Stomach (tissue), 9 donors: ENCODE results near the gene EEF1AKMT1. TPM values are rescaled to one million over a fixed set of nuclear protein-coding genes. Genes with fewer than 3 reads are reported as not detected.

Source experiments
- DNase-seq, 2 donors: peaks; one replicate each; pipeline versions ENCODE4 v3.0.0 to v3.0.0-alpha.2; 2013 to 2019
- H3K27ac ChIP-seq, 5 donors: fragments of 200-600 bp in 4 of 5; sonication (generic) in 4 of 5; one replicate each; pipeline ENCODE4 v1.5.1; 2013 to 2019; ENCODE audit warnings: mild to moderate bottlenecking in 1 of 5, moderate library complexity in 1 of 5
- H3K27me3 ChIP-seq, 3 donors: fragments of 200-600 bp; sonication (generic); one replicate each; pipeline ENCODE4 v1.5.1; 2017 to 2019; ENCODE audit warnings: mixed run types in 1 of 3
- H3K36me3 ChIP-seq, 4 donors: fragments of 200-600 bp; sonication (generic); 1 replicate in 3 of 4; 2 replicates in 1 of 4; pipeline ENCODE4 v1.5.1; 2016 to 2019
- H3K4me1 ChIP-seq, 4 donors: fragments of 200-600 bp; sonication (generic); one replicate each; pipeline ENCODE4 v1.5.1; 2016 to 2019
- H3K4me3 ChIP-seq, 4 donors: fragments of 200-600 bp; sonication (generic) in 3 of 4; one replicate each; pipeline ENCODE4 v1.5.1; 2016 to 2019; ENCODE audit warnings: mild to moderate bottlenecking in 1 of 4
- H3K9me3 ChIP-seq, 4 donors: fragments of 200-600 bp; sonication (generic); one replicate each; pipeline ENCODE4 v1.5.1; 2016 to 2019
- EP300 ChIP-seq: sonication (generic); formaldehyde crosslinking; IDR thresholded peaks from one replicate; pipeline ENCODE4 v1.6.1; 2017; ENCODE audit warnings: antibody characterized with exemption
- POLR2A ChIP-seq, 4 donors: fragments of 450-650 bp; IDR thresholded peaks; one replicate each; pipeline ENCODE4 v1.6.1; 2016; ENCODE audit warnings: antibody characterized with exemption in 4 of 4, control low read depth in 2 of 4, mild to moderate bottlenecking in 1 of 4, moderate library complexity in 1 of 4
- POLR2AphosphoS5 ChIP-seq, 3 donors: sonication (generic); formaldehyde crosslinking; IDR thresholded peaks; one replicate each; pipeline ENCODE4 v1.6.1; 2016; ENCODE audit warnings: antibody characterized with exemption in 3 of 3
- WGBS, 5 donors: extraction: QIAGEN DNeasy Blood & Tissue Kit in 3 of 5; methylation state at CpG; one replicate each; pipeline versions ENCODE4 v1.1.5 to v1.1.7; 2013 to 2018; 5-methylcytosine and 5-hydroxymethylcytosine counted together
- intact Hi-C: fragments of 100-400 bp; cut with DNase I; formaldehyde crosslinking; loops from one replicate; pipeline ENCODE4 v1.15.1; 2023; ENCODE audit warnings: low total_unique reads
- polyA plus RNA-seq, 3 donors: library from polyadenylated mRNA; stranded (reverse); fragments of 200-250 nt; gene quantifications; one replicate each; pipeline ENCODE4 v1.2.3, GENCODE V29; 2013
- total RNA-seq, 5 donors: library from RNA; depleted of rRNA; stranded (reverse); fragments of >200 nt; gene quantifications; one replicate each; pipeline versions ENCODE4 v1.1.0 to v1.2.3, GENCODE V29; 2014 to 2016
- TF ChIP-seq, protein P1 (sequence below), 7 experiments: fragments of 450-650 bp in 4 of 7; fragments of 200-600 bp in 3 of 7; sonication (generic) in 3 of 7; IDR thresholded peaks; one replicate each; pipeline ENCODE4 v1.5.1; 2016 to 2019; ENCODE audit warnings: antibody characterized with exemption in 7 of 7, control low read depth in 2 of 7, mild to moderate bottlenecking in 1 of 7
- donor health status: healthy with polysubstance abuse.
- donor health status: Bipolar disorder and iron deficiency.
- donor health status: healthy.

The EEF1AKMT1 gene
- total and polyA plus RNA-seq, 8 donors: 3.1 to 14.1 (median 7.2) TPM; not detected in 1

DNA sequence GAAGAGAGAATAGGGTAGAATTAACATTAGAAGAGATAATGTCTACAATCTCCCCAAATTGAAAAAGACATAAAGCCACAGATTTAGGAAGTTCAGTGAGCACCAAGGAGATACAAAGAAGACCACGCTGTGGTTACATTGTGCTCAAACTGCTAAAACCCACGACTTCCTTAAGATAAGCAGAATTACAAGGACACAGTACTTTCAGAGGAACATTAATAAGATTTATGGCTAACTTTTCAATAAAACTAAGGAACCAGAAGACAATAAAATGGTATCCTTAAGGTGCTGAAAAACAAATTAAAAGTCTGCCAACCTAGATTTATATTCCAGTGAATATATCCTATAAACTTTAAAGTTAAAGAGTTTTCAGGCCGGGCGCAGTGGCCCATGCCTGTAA lies 77.7 kb downstream of the EEF1AKMT1 start:
- Histone ChIP-seq H3K27me3 (peaks cover 0 to 12% (median 0%) of the 10 kb centered on the region in 3 donors), H3K4me3 (no peak overlapping the region), H3K27ac (no peak overlapping the region), H3K4me1 (no peaks in the 10 kb centered on the region), H3K36me3 (peaks cover 0 to 16% (median 8%) of the 10 kb centered on the region in 4 donors), H3K9me3 (no peaks in the 10 kb centered on the region)
- TF ChIP-seq POLR2AphosphoS5 (IDR thresholded peaks at IDR 0.05) (no peak), POLR2A (IDR thresholded peaks at IDR 0.05) (no peak), EP300 (no peak)
- TF ChIP-seq, protein P1, sequence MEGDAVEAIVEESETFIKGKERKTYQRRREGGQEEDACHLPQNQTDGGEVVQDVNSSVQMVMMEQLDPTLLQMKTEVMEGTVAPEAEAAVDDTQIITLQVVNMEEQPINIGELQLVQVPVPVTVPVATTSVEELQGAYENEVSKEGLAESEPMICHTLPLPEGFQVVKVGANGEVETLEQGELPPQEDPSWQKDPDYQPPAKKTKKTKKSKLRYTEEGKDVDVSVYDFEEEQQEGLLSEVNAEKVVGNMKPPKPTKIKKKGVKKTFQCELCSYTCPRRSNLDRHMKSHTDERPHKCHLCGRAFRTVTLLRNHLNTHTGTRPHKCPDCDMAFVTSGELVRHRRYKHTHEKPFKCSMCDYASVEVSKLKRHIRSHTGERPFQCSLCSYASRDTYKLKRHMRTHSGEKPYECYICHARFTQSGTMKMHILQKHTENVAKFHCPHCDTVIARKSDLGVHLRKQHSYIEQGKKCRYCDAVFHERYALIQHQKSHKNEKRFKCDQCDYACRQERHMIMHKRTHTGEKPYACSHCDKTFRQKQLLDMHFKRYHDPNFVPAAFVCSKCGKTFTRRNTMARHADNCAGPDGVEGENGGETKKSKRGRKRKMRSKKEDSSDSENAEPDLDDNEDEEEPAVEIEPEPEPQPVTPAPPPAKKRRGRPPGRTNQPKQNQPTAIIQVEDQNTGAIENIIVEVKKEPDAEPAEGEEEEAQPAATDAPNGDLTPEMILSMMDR (IDR thresholded peaks at IDR 0.05): no peak
- intact Hi-C loops: no loop called here
- 63 to 76% (median 72%) methylated on average over 4 of the region's 4 CpGs for WGBS, 5 donors
- no peak for DNase-seq

DNA sequence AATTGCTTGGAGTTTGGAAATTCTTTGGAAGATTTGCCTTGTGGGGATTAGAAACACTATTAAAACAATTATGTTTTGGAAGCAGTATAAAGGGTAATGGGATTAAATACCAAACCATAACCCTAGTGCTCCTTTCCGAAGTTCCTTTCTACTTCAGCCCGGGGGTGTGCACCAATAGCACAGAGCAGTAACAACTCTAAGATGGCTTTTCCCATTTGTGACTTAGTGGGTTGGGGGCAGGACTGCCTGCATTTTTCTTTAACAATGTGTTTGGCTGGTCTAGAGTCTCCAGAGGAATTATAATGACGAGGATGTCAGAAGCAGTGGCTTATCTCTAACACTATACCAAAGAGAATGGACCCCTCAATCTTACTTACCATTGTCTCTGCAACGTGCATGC lies 82.1 kb downstream of the EEF1AKMT1 start:
- intact Hi-C loops: no loop called here

DNA sequence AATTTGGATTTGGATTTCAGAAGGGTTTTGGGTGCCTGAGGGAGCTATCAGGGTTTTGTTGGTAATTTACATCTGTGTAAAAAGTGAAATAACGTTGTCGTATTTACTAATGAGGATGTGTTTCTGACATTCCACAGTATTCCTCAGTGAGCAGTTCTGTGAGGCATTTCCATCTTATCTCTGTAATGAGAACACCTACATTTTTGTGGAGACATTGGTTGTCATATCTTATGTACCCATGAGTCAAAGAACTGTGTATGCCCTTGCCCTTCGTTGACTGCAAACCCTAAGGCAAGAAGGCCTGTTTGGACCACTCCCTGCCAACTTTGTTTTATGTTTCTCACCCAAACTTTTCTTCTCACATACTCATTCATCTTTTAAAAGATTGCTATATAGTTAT lies 84.5 kb downstream of the EEF1AKMT1 start:
- no peak for DNase-seq
- WGBS, 5 donors: 94 to 100% (median 96%) methylated on average over 3 of the region's 3 CpGs
- H3K27ac ChIP-seq: no peak overlapping the region
- H3K36me3 ChIP-seq: peaks cover 0 to 37% (median 13%) of the 10 kb centered on the region in 4 donors
- H3K27me3 ChIP-seq: no peaks in the 10 kb centered on the region
- no peak for TF ChIP-seq EP300
- no peak for TF ChIP-seq POLR2AphosphoS5 (IDR thresholded peaks at IDR 0.05)
- no peak for TF ChIP-seq POLR2A (IDR thresholded peaks at IDR 0.05)
- TF ChIP-seq, protein P1 (IDR thresholded peaks at IDR 0.05): no peak
- H3K4me3 ChIP-seq: no peak overlapping the region
- intact Hi-C loops: no loop called here
- no peaks in the 10 kb centered on the region for H3K4me1 ChIP-seq
- no peaks in the 10 kb centered on the region for H3K9me3 ChIP-seq

More for the DNA sequence above, 82.1 kb downstream of the EEF1AKMT1 start:
- Histone ChIP-seq H3K4me1 (no peaks in the 10 kb centered on the region), H3K9me3 (no peaks in the 10 kb centered on the region), H3K36me3 (peaks cover 0 to 33% (median 13%) of the 10 kb centered on the region in 4 donors), H3K4me3 (no peak overlapping the region), H3K27me3 (no peaks in the 10 kb centered on the region), H3K27ac (no peak overlapping the region)
- TF ChIP-seq, protein P1 (IDR thresholded peaks at IDR 0.05): no peak
- TF ChIP-seq POLR2AphosphoS5 (IDR thresholded peaks at IDR 0.05): no peak
- TF ChIP-seq EP300: no peak
- no peak for TF ChIP-seq POLR2A (IDR thresholded peaks at IDR 0.05)
- WGBS, 5 donors: 68 to 72% (median 71%) methylated on average over 4 of the region's 4 CpGs
- no peak for DNase-seq

DNA sequence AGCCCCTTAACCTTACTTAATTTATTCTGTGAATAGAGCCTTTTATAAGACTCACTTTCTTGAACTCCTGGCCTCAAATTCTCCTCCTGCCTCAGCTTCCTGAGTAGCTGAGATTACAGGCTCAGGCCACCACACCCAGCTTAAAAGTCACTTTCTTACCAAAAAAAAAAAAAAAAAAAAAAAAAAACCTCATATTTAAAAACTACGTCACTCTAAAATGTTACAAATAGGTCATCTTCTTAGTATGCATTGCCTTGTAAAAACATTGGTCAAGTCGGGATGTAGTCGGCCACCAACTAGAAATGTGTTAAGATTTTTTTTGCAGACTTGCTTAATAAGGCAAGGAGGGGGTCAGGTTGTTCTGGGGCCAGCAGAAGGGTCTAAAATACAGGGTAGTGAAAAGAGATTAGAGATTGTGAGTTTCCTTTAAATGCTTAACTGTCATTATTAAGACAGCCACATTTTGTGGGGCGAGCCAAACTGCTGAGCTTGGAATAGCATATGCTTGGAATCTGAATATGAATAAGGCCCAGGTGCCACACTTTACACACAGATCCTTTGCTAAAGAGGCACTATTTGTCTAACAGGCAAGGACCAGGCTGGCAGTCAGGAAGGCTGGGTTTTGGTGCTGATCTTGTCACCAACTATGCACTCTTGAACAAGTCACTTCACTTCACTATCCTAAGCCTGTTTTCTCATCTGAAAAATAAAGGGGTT lies 86.7 kb downstream of the EEF1AKMT1 start:
- 81 to 92% (median 90%) methylated on average over 4 of the region's 4 CpGs for WGBS, 5 donors
- Histone ChIP-seq H3K27ac (no peak overlapping the region), H3K4me1 (no peaks in the 10 kb centered on the region), H3K4me3 (no peak overlapping the region), H3K27me3 (no peaks in the 10 kb centered on the region), H3K9me3 (no peaks in the 10 kb centered on the region), H3K36me3 (peaks cover 0 to 29% (median 14%) of the 10 kb centered on the region in 4 donors)
- intact Hi-C loops: no loop called here
- TF ChIP-seq POLR2A (IDR thresholded peaks at IDR 0.05): no peak
- TF ChIP-seq POLR2AphosphoS5 (IDR thresholded peaks at IDR 0.05): no peak
- TF ChIP-seq EP300: no peak
- TF ChIP-seq, protein P1 (IDR thresholded peaks at IDR 0.05): no peak
- no peak for DNase-seq
